OCI-LY3 (cell line): ENCODE data around the gene PALMD.

ENCODE experiments used
- H2AFZ ChIP-seq: fragments of 200-600, 300-600 bp; shearing (Covaris generic); 2 replicates; pipeline ENCODE4 v1.6.0; 2014; ENCODE audit warnings: antibody characterized with exemption, low read depth, low read length
- H3K27ac ChIP-seq: fragments of 200-600, 300-600 bp; sonication (generic); 2 replicates; pipeline ENCODE4 v1.5.1; 2014; ENCODE audit warnings: mild to moderate bottlenecking, low read length, moderate library complexity, mixed read lengths
- H3K27me3 ChIP-seq: fragments of 200-600, 300-600 bp; sonication (generic); 2 replicates; pipeline ENCODE4 v1.6.1; 2014; ENCODE audit warnings: low read depth, low read length, mixed read lengths
- H3K36me3 ChIP-seq: fragments of 200-600, 300-600 bp; sonication (generic); replicated peaks from 2 replicates; pipeline ENCODE3; 2014; ENCODE audit warnings: low read depth, low read length, mixed read lengths
- H3K4me1 ChIP-seq: fragments of 300-600, 200-600 bp; sonication (generic); 2 replicates; pipeline ENCODE4 v1.6.1; 2014; ENCODE audit warnings: low read length, mixed read lengths
- H3K4me2 ChIP-seq: fragments of 200-600, 300-600 bp; sonication (generic); 2 replicates; pipeline ENCODE4 v1.6.1; 2014; ENCODE audit warnings: low read length, mixed read lengths
- H3K4me3 ChIP-seq: fragments of 300-600, 200-600 bp; sonication (generic); 2 replicates; pipeline ENCODE4 v1.5.1; 2014; ENCODE audit warnings: antibody characterized with exemption, mild to moderate bottlenecking, low read length, moderate library complexity
- H3K79me2 ChIP-seq: fragments of 300-600, 200-600 bp; shearing (Covaris generic); 2 replicates; pipeline ENCODE4 v1.6.1; 2014; ENCODE audit warnings: mild to moderate bottlenecking, low read length, mixed read lengths
- H3K9ac ChIP-seq: fragments of 300-600, 200-600 bp; shearing (Covaris generic); 2 replicates; pipeline ENCODE4 v1.6.0; 2014; ENCODE audit warnings: mild to moderate bottlenecking, low read length, moderate library complexity
- H3K9me3 ChIP-seq: fragments of 200-600, 300-600 bp; shearing (Covaris generic); 2 replicates; pipeline ENCODE4 v1.6.1; 2014; ENCODE audit warnings: low read length, mixed read lengths; ENCODE audit not compliant: insufficient read depth
- H4K20me1 ChIP-seq: fragments of 200-600, 300-600 bp; sonication (generic); 2 replicates; pipeline ENCODE4 v1.6.1; 2016; ENCODE audit warnings: low read length, mixed read lengths; ENCODE audit not compliant: insufficient read depth
- EZH2phosphoT487 ChIP-seq: fragments of 200-600 bp; shearing (Covaris generic); IDR thresholded peaks from 2 replicates; pipeline ENCODE4 v1.6.1; 2018; ENCODE audit warnings: antibody characterized with exemption, mixed run types, low read depth
- TF ChIP-seq, protein P1 (sequence below): fragments of 200-600, 300-600 bp; sonication (generic); IDR thresholded peaks from 2 replicates; pipeline ENCODE4 v1.5.1; 2014; ENCODE audit warnings: antibody characterized with exemption, low read length, low read depth

The PALMD gene

DNA sequence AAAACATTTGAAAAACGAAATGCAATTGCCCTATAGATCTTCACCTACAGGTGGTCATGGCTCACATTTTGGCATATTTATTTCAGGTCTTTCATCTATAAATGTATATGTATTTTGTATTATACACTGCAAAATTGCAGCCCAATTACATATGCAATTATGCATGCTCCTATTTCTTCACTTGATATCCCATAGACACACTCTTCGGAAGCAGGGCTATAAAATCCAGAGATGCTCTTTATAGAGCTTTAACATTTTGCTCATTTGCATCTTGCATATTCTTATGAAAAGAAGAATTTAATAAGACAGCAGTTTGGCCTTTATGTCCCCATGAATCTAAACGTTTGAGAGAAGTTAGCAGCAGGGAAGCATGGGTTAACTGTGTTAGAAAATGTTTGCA, 44.7 kb upstream of the PALMD start:
- TF ChIP-seq EZH2phosphoT487, result no peak
- TF ChIP-seq, protein P1, sequence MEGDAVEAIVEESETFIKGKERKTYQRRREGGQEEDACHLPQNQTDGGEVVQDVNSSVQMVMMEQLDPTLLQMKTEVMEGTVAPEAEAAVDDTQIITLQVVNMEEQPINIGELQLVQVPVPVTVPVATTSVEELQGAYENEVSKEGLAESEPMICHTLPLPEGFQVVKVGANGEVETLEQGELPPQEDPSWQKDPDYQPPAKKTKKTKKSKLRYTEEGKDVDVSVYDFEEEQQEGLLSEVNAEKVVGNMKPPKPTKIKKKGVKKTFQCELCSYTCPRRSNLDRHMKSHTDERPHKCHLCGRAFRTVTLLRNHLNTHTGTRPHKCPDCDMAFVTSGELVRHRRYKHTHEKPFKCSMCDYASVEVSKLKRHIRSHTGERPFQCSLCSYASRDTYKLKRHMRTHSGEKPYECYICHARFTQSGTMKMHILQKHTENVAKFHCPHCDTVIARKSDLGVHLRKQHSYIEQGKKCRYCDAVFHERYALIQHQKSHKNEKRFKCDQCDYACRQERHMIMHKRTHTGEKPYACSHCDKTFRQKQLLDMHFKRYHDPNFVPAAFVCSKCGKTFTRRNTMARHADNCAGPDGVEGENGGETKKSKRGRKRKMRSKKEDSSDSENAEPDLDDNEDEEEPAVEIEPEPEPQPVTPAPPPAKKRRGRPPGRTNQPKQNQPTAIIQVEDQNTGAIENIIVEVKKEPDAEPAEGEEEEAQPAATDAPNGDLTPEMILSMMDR, result no peak

GRCh38 chr1:99601709-99602403, 44.1 kb upstream of the PALMD start:
- H3K9me3 ChIP-seq, result no peaks in the 10 kb centered on the region
- TF ChIP-seq, protein P1, result no peak
- no peak for TF ChIP-seq EZH2phosphoT487
- no peak overlapping the region for H3K4me3 ChIP-seq
- H3K4me2 ChIP-seq, result no peak overlapping the region
- H3K9ac ChIP-seq, result no peak overlapping the region
- no peak overlapping the region for H3K27ac ChIP-seq
- H2AFZ ChIP-seq, result no peak overlapping the region
- no peaks in the 10 kb centered on the region for H3K79me2 ChIP-seq
- no peaks in the 10 kb centered on the region for H4K20me1 ChIP-seq
- H3K4me1 ChIP-seq, result no peaks in the 10 kb centered on the region
- H3K27me3 ChIP-seq, result no peaks in the 10 kb centered on the region
- no peaks in the 10 kb centered on the region for H3K36me3 ChIP-seq

More for the DNA sequence above, 44.7 kb upstream of the PALMD start:
- Histone ChIP-seq H3K4me2 (no peak overlapping the region), H3K27ac (no peak overlapping the region), H3K36me3 (no peaks in the 10 kb centered on the region), H3K4me1 (no peaks in the 10 kb centered on the region), H2AFZ (no peak overlapping the region), H3K9ac (no peak overlapping the region), H3K4me3 (no peak overlapping the region), H3K79me2 (no peaks in the 10 kb centered on the region), H3K27me3 (no peaks in the 10 kb centered on the region), H4K20me1 (no peaks in the 10 kb centered on the region), H3K9me3 (no peaks in the 10 kb centered on the region)

DNA sequence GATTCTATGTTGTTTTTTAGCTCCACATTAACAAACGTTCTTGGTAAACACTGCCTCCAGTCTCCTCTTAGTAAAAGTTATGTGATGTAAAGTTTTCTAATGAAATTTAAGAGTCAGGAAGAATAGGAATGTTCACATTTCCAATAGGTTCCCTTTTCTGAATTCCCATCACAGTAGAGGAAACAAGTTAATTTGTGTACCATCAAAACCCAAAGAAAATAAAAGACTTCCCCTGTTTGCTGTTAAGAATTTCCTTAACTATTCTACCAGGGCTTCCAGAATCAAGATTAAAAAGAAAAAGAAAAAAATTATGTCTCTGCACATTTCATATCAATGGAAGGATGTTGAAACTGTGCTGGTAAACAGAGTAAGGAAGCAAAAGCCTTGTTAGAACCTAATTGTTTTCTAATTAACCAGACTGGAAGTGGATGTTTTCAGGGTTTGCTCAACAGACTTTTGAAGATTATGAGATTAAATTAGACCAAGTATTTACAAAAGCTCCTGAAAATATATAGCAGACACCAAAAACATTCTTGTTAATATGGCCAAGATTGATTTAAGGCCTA, 43.4 kb upstream of the PALMD start:
- TF ChIP-seq, protein P1, result no peak
- TF ChIP-seq EZH2phosphoT487, result no peak
- no peaks in the 10 kb centered on the region for H4K20me1 ChIP-seq

GRCh38 chr1:99603699-99604560, 42.0 kb upstream of the PALMD start:
- no peaks in the 10 kb centered on the region for H3K79me2 ChIP-seq
- no peak overlapping the region for H3K4me3 ChIP-seq
- H3K4me1 ChIP-seq, result no peaks in the 10 kb centered on the region
- no peaks in the 10 kb centered on the region for H3K36me3 ChIP-seq
- no peak overlapping the region for H2AFZ ChIP-seq
- no peak overlapping the region for H3K4me2 ChIP-seq
- no peaks in the 10 kb centered on the region for H3K27me3 ChIP-seq
- no peak overlapping the region for H3K27ac ChIP-seq
- no peaks in the 10 kb centered on the region for H4K20me1 ChIP-seq
- H3K9ac ChIP-seq, result no peak overlapping the region
- no peaks in the 10 kb centered on the region for H3K9me3 ChIP-seq
- TF ChIP-seq EZH2phosphoT487, result no peak
- TF ChIP-seq, protein P1, result no peak

More for the DNA sequence above, 43.4 kb upstream of the PALMD start:
- H3K27ac ChIP-seq, result no peak overlapping the region
- H3K36me3 ChIP-seq, result no peaks in the 10 kb centered on the region
- no peak overlapping the region for H2AFZ ChIP-seq
- H3K27me3 ChIP-seq, result no peaks in the 10 kb centered on the region
- no peak overlapping the region for H3K4me2 ChIP-seq
- no peaks in the 10 kb centered on the region for H3K4me1 ChIP-seq
- H3K4me3 ChIP-seq, result no peak overlapping the region
- no peak overlapping the region for H3K9ac ChIP-seq
- no peaks in the 10 kb centered on the region for H3K79me2 ChIP-seq
- no peaks in the 10 kb centered on the region for H3K9me3 ChIP-seq
